ENCODE data around the gene PRTG.
"Not testable (repeated sequence)": the region's sequence is repeated elsewhere in the genome, so short reads cannot be mapped to it uniquely, and the experiment has no call there.

The PRTG gene

GRCh38 chr15:55694652-55695150 lies 48.3 kb downstream of the PRTG start:
- no peaks in the 10 kb centered on the region for H3K27me3 ChIP-seq
- H3K36me3 ChIP-seq, result no peaks in the 10 kb centered on the region

GRCh38 chr15:55693116-55693515 lies 49.8 kb downstream of the PRTG start:
- H3K9me3 ChIP-seq; H3K4me1 ChIP-seq (ENCODE audit: control insufficient read depth in 1 of 2, insufficient read depth in 1 of 2, low read depth in 1 of 2, low read length in 1 of 2); H3K4me3 ChIP-seq (ENCODE audit: low read depth in 1 of 2, low read length in 1 of 2); H3K27me3 ChIP-seq; H3K36me3 ChIP-seq; H3K27ac ChIP-seq: not testable (repeated sequence)

More at GRCh38 chr15:55694652-55695150, 48.3 kb downstream of the PRTG start:
- Histone ChIP-seq H3K4me1 (ENCODE audit: control insufficient read depth in 1 of 2, insufficient read depth in 1 of 2, low read depth in 1 of 2, low read length in 1 of 2) (no peaks in the 10 kb centered on the region), H3K4me3 (ENCODE audit: low read depth in 1 of 2, low read length in 1 of 2) (no peak overlapping the region), H3K27ac (no peak overlapping the region), H3K9me3 (no peaks in the 10 kb centered on the region)
- no peak for TF ChIP-seq CTCF (IDR thresholded peaks at IDR 0.05)

- H3K9me3 ChIP-seq, result no peaks in the 10 kb centered on the region
- H3K4me3 ChIP-seq (ENCODE audit: low read depth in 1 of 2, low read length in 1 of 2), result no peak overlapping the region
- H3K4me1 ChIP-seq (ENCODE audit: control insufficient read depth in 1 of 2, insufficient read depth in 1 of 2, low read depth in 1 of 2, low read length in 1 of 2), result no peaks in the 10 kb centered on the region
- no peaks in the 10 kb centered on the region for H3K27me3 ChIP-seq
- H3K36me3 ChIP-seq, result no peaks in the 10 kb centered on the region
- no peak for TF ChIP-seq CTCF (IDR thresholded peaks at IDR 0.05)
- H3K27ac ChIP-seq, result no peak overlapping the region
Observed at GRCh38 chr15:55687792-55688191, 55.2 kb downstream of the PRTG start.

- Histone ChIP-seq H3K27ac (no peak overlapping the region), H3K36me3 (no peaks in the 10 kb centered on the region), H3K4me3 (ENCODE audit: low read depth in 1 of 2, low read length in 1 of 2) (no peak overlapping the region), H3K9me3 (no peaks in the 10 kb centered on the region), H3K27me3 (no peaks in the 10 kb centered on the region), H3K4me1 (ENCODE audit: control insufficient read depth in 1 of 2, insufficient read depth in 1 of 2, low read depth in 1 of 2, low read length in 1 of 2) (no peaks in the 10 kb centered on the region)
- no peak for TF ChIP-seq CTCF (IDR thresholded peaks at IDR 0.05)
Observed at GRCh38 chr15:55685286-55685685, 57.7 kb downstream of the PRTG start.

- no peak for TF ChIP-seq CTCF (IDR thresholded peaks at IDR 0.05)
- H3K9me3 ChIP-seq, result no peaks in the 10 kb centered on the region
Observed at GRCh38 chr15:55683376-55683775, 59.6 kb downstream of the PRTG start.

GRCh38 chr15:55681631-55682030 lies 61.3 kb downstream of the PRTG start:
- no peak overlapping the region for H3K27ac ChIP-seq
- H3K4me3 ChIP-seq (ENCODE audit: low read depth in 1 of 2, low read length in 1 of 2), result no peak overlapping the region
- H3K27me3 ChIP-seq, result no peaks in the 10 kb centered on the region
- no peaks in the 10 kb centered on the region for H3K4me1 ChIP-seq (ENCODE audit: control insufficient read depth in 1 of 2, insufficient read depth in 1 of 2, low read depth in 1 of 2, low read length in 1 of 2)
- H3K36me3 ChIP-seq, result no peaks in the 10 kb centered on the region
- TF ChIP-seq CTCF (IDR thresholded peaks at IDR 0.05), result no peak
- no peaks in the 10 kb centered on the region for H3K9me3 ChIP-seq

More at GRCh38 chr15:55683376-55683775, 59.6 kb downstream of the PRTG start:
- Histone ChIP-seq H3K4me1 (ENCODE audit: control insufficient read depth in 1 of 2, insufficient read depth in 1 of 2, low read depth in 1 of 2, low read length in 1 of 2) (no peaks in the 10 kb centered on the region), H3K36me3 (no peaks in the 10 kb centered on the region), H3K4me3 (ENCODE audit: low read depth in 1 of 2, low read length in 1 of 2) (no peak overlapping the region), H3K27ac (no peak overlapping the region), H3K27me3 (no peaks in the 10 kb centered on the region)
